ENCODE measurements around the gene RHBDD2.
A peak's percentile ranks its signal among the peaks of the same experiment; 100 is the strongest.

Gene RHBDD2

DNA sequence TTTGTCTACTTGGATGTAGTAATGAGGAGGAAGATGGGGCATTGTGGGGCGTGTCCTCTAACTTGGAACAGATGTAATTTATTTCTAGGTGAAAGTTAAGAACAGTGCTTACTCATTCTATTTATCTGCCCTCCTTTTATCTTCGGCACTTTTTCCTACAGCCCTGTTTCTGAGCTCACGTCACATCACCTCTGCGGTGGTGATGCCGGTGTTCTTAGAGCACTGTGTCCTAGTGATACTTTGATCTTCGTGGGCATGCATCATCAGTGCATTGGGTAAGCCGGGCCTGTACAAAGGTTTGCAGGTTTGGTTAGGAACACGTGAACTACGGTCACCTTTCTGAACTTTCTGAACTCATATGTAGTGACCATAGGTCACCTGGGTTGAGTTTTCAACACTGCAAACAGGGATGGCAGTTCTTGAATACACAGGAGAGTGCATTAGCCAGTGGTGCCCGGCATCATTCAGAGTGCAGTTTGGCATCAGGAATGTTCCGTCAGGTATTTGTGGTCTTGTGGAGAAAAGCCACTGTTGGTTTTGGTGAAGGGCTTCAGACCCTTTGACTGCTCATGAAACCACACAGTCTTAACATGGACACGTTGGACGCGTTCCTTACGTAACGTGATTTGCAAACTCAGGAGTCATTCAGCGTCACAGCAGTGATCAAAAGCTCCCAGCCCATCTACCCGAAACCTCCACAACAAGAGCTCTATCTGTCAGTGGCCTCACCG, 41.8 kb downstream of the RHBDD2 start:
- no peak for DNase-seq

DNA sequence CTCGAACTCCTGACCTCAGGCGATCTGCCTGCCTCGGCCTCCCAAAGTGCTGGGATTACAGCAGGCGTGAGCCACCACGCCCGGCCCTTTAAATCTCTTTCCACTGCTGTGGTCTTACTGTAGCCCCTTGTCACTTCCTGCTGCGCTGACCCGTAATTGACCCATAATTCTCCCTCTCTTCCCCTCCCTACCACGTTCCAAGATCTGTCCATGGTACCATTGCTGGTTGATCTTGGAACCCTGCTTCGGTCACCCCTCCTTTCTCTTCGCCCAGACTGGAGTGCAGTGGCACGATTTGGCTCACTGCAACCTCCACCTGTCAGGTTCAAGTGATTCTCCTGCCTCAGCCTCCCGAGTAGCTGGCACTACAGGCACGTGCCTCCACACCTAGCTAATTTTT, 42.6 kb downstream of the RHBDD2 start:
- no peak for DNase-seq

DNA sequence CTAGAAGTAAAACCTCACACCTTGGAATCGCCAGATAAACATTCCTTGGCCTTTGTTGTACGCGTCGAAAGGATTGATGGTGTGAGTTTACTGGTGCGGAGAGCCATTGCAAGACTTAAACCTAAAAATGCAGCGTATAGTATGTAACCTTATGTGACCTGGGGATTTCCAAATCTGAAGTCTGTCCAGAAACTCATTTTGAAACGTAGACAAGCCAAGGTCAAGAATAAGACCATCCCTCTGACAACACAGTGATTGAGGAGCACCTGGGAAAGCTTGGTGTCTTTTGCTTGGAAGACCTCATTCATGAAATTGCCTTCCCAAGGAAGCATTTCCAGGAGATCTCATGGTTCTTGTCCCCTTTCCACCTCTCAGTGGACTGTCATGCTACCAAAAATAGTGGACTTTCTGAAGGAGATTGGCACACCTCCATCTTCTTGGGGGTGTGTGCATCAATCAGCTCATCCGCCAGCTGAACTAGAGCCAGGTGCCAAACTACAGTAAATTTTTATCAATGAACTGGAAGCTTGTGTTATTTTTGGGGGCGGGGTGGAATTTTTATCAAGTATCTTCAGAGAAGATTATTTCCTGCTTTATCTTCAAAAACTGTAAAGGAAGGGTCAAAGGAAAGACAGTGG, 44.3 kb downstream of the RHBDD2 start:
- no peak for DNase-seq

- no peak for DNase-seq
Measured at GRCh38 chr7:75924256-75924655, 45.4 kb downstream of the RHBDD2 start.

DNA sequence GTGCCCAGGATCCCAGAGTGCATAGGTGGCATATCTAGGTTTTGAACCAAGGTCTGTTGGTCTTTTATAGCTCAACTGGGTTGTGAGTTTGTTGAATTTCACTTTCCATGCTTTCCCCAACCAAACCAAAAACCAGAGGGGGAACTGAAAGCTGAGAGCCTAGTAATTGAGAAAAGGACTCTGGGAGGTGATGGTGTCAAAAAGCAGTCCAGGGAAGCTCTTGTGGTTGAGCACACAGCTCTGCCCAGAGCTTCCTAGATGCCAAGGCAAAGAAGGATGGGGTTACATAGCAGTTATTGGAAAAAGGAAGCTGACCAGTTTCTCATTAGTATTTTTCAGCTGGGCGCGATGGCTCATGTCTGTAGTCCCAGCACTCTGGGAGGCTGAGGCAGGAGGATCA, 46.1 kb downstream of the RHBDD2 start:
- DNase-seq: no peak

GRCh38 chr7:75925717-75926435, 47.0 kb downstream of the RHBDD2 start:
- DNase-seq: no peak

DNA sequence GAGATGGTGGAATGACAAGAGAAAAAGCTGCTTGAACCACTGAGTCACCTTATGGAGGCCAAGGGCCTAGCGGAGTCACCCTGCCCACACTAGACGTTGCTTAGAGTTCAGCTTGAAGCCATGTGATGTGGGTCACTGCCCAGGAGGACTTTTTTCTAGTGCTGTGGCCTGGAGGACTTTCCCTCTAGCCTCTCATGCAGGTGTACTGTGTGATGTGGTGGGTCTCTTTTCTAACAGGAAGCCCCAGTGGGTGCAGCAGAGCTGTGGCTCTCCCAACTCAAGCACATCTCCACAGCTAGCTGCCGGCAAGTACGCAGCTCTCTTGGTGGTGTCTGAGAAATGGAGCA, 49.7 kb downstream of the RHBDD2 start:
- DNase-seq: no peak

- DNase-seq: peak; percentile 87
Measured at GRCh38 chr7:75931680-75932079, 52.8 kb downstream of the RHBDD2 start.

- no peak for DNase-seq
Measured at GRCh38 chr7:75937958-75938786, 59.3 kb downstream of the RHBDD2 start.
